B cell (primary cell): ENCODE measurements around the gene SLC2A4. TPM values are rescaled to one million over a fixed set of nuclear protein-coding genes. Genes with fewer than 3 reads are reported as not detected.
A peak's percentile ranks its signal among the peaks of the same experiment; 100 is the strongest.

Experiments used
- ATAC-seq: fragments of 200-7000 bp; cut with Tn5 transposase; one replicate; pipeline ENCODE4 v1.10.0; 2021; ENCODE audit warnings: low read depth, mild to moderate bottlenecking, moderate number of reproducible peaks, moderate library complexity
- CTCF ChIA-PET: fragments of 350-600 bp; sonication (Branson Sonifier 250); formaldehyde crosslinking; loops from one replicate; lab custom pipeline; 2021; ENCODE audit warnings: antibody characterized with exemption, inconsistent platforms; lab: Charles Lee
- POLR2A ChIA-PET: fragments of 350-600 bp; sonication (Branson Sonifier 250); formaldehyde crosslinking; loops from one replicate; lab custom pipeline; 2021; ENCODE audit warnings: antibody characterized with exemption; lab: Charles Lee
- DNase-seq: peaks from one replicate; pipeline ENCODE4 v3.0.0; 2013
- H2AFZ ChIP-seq: 2 replicates; pipeline ENCODE4 v1.6.1; 2012; ENCODE audit warnings: mild to moderate bottlenecking, low read depth, low read length; ENCODE audit not compliant: insufficient read depth, poor library complexity, severe bottlenecking
- H3K27ac ChIP-seq, 2 donors: 1 replicate in 1 of 2; 2 replicates in 1 of 2; pipeline ENCODE4 v1.5.1; 2012 to 2013; ENCODE audit warnings: low read length in 2 of 2, mild to moderate bottlenecking in 2 of 2, moderate library complexity in 1 of 2
- H3K27me3 ChIP-seq, 4 experiments: fragments of 200-600 bp in 1 of 4; sonication (generic) in 1 of 4; replicated peaks in 1 of 4; 1 replicate in 2 of 4; 2 replicates in 2 of 4; pipeline versions ENCODE4 v1.6.1 to v1.7.0; 2013 to 2016; ENCODE audit warnings: low read length in 3 of 4, mild to moderate bottlenecking in 2 of 4, mixed read lengths in 1 of 4, moderate library complexity in 1 of 4; ENCODE audit not compliant: insufficient read depth in 4 of 4, control insufficient read depth in 3 of 4; ENCODE audit errors: control extremely low read depth in 1 of 4
- H3K36me3 ChIP-seq, 2 experiments: replicated peaks in 1 of 2; 1 replicate in 1 of 2; 2 replicates in 1 of 2; pipeline versions ENCODE4 v1.6.1 to v1.7.1; 2013; ENCODE audit warnings: low read length in 1 of 2; ENCODE audit not compliant: insufficient read depth in 2 of 2, control insufficient read depth in 1 of 2; ENCODE audit errors: control extremely low read depth in 1 of 2, extremely low read depth in 1 of 2
- H3K4me1 ChIP-seq, 2 donors: fragments of 200-600 bp in 1 of 2; sonication (generic) in 1 of 2; 1 replicate in 1 of 2; 2 replicates in 1 of 2; pipeline versions ENCODE4 v1.5.1 to v1.6.1; 2013 to 2017; ENCODE audit warnings: low read length in 2 of 2; ENCODE audit not compliant: control insufficient read depth in 2 of 2, insufficient read depth in 2 of 2
- H3K4me2 ChIP-seq: replicated peaks from 2 replicates; pipeline ENCODE3; 2012; ENCODE audit warnings: mild to moderate bottlenecking, low read depth, low read length; ENCODE audit not compliant: poor library complexity, severe bottlenecking
- H3K4me3 ChIP-seq, 5 experiments: fragments of 200-600 bp in 1 of 5; sonication (generic) in 1 of 5; 1 replicate in 3 of 5; 2 replicates in 2 of 5; pipeline versions ENCODE4 v1.5.1 to v1.7.0; 2011 to 2016; ENCODE audit warnings: low read length in 4 of 5, mild to moderate bottlenecking in 4 of 5, low read depth in 2 of 5, control low read depth in 1 of 5, moderate library complexity in 1 of 5; ENCODE audit not compliant: insufficient read depth in 1 of 5; ENCODE audit errors: control extremely low read depth in 1 of 5, extremely low read depth in 1 of 5
- H3K79me2 ChIP-seq: fragments of 200-600 bp; sonication (generic); one replicate; pipeline ENCODE4 v1.6.0; 2016; ENCODE audit warnings: low read length; ENCODE audit not compliant: control insufficient read depth, insufficient read depth
- H3K9ac ChIP-seq: fragments of 200-600 bp; sonication (generic); 2 replicates; pipeline ENCODE4 v1.6.1; 2017; ENCODE audit warnings: mild to moderate bottlenecking, low read length, moderate library complexity
- H3K9me3 ChIP-seq, 3 donors: one replicate each; pipeline versions ENCODE4 v1.6.1 to v1.7.1; 2013; ENCODE audit warnings: low read length in 2 of 3; ENCODE audit not compliant: control insufficient read depth in 2 of 3, insufficient read depth in 1 of 3; ENCODE audit errors: control extremely low read depth in 1 of 3
- H4K20me1 ChIP-seq: 2 replicates; pipeline ENCODE4 v1.6.0; 2012; ENCODE audit warnings: mild to moderate bottlenecking, low read length; ENCODE audit not compliant: insufficient read depth, control insufficient read depth, poor library complexity, severe bottlenecking
- H3K27ac Mint-ChIP-seq: one replicate; pipeline ENCODE4 v1.8.0; 2021; ENCODE audit warnings: mixed read lengths
- H3K27me3 Mint-ChIP-seq: one replicate; pipeline ENCODE4 v1.8.0; 2021; ENCODE audit warnings: mixed read lengths
- H3K4me1 Mint-ChIP-seq: one replicate; pipeline ENCODE4 v1.8.0; 2021; ENCODE audit warnings: mixed read lengths
- H3K4me3 Mint-ChIP-seq: one replicate; pipeline ENCODE4 v1.8.0; 2021; ENCODE audit warnings: mixed read lengths
- H3K9me3 Mint-ChIP-seq: one replicate; pipeline ENCODE4 v1.8.0; 2022; ENCODE audit warnings: mixed read lengths; ENCODE audit not compliant: insufficient read depth
- CTCF ChIP-seq: fragments of 200-600 bp; IDR thresholded peaks from one replicate; pipeline ENCODE4 v1.8.0; 2022; ENCODE audit warnings: antibody characterized with exemption, mild to moderate bottlenecking
- EZH2 ChIP-seq: IDR thresholded peaks from 2 replicates; pipeline ENCODE4 v1.6.1; 2012; ENCODE audit warnings: borderline replicate concordance, low read depth, mild to moderate bottlenecking, moderate library complexity, low read length; ENCODE audit not compliant: insufficient read depth, poor library complexity, severe bottlenecking
- WGBS: methylation state at CpG from one replicate; pipeline ENCODE4 v1.1.5; 2013; ENCODE audit warnings: missing lambda C conversion rate; ENCODE audit not compliant: insufficient coverage; 5-methylcytosine and 5-hydroxymethylcytosine counted together
- intact Hi-C: fragments of 100-400 bp; cut with micrococcal nuclease; formaldehyde crosslinking; loops from one replicate; pipeline ENCODE4 v1.10.0; 2022
- polyA plus RNA-seq: library from polyadenylated mRNA; depleted of rRNA; stranded (reverse); fragments of >200 nt; gene quantifications from 2 replicates; pipeline ENCODE4 v1.2.3, GENCODE V29; 2012
- total RNA-seq, 2 donors: library from RNA; stranded (reverse); fragments of 120-200 nt in 1 of 2; gene quantifications; 1 replicate in 1 of 2; 2 replicates in 1 of 2; pipeline versions ENCODE4 v1.2.3 to v1.2.4, GENCODE V29; 2013 to 2022

Gene SLC2A4
- total and polyA plus RNA-seq, 2 donors (not counting 1 experiment from before 2014, with no cell fraction given), result not detected

GRCh38 chr17:7249830-7250229 lies 31.7 kb upstream of the SLC2A4 start:
- Histone ChIP-seq H3K36me3 (peaks cover 11 to 31% of the 10 kb centered on the region in 2 experiments), H3K9me3 (no peaks in the 10 kb centered on the region), H3K4me3 (peak overlapping the region; percentile 39 to 90 (median 78)), H4K20me1 (peaks cover 18% of the 10 kb centered on the region), H3K4me2 (peak overlapping the region; percentile 99), H3K79me2 (peaks cover 64% of the 10 kb centered on the region), H3K9ac (peak overlapping the region; percentile 94), H2AFZ (no peak overlapping the region), H3K4me1 (peaks cover 30 to 33% of the 10 kb centered on the region in 2 donors), H3K27ac (peak overlapping the region; percentile 13 to 100), H3K27me3 (no peaks in the 10 kb centered on the region)
- no peaks in the 10 kb centered on the region for H3K9me3 Mint-ChIP-seq
- peak; percentile 53 for DNase-seq
- H3K27me3 Mint-ChIP-seq, result no peaks in the 10 kb centered on the region
- no peak for TF ChIP-seq EZH2
- no peak for TF ChIP-seq CTCF
- H3K4me1 Mint-ChIP-seq, result peaks cover 44% of the 10 kb centered on the region
- peak overlapping the region; percentile 94 for H3K4me3 Mint-ChIP-seq
- POLR2A ChIA-PET, result interaction anchor here (1.1 to 3.6 kb wide), 3 partner anchors 11 to 30 kb away, joined by 3 to 26 read pairs (median 7); partner anchors contain the start of genes ACADVL, DLG4, DVL2 and PHF23
- WGBS, result 50% methylated on average over 5 of the region's 7 CpGs
- no peak for ATAC-seq
- H3K27ac Mint-ChIP-seq, result peak overlapping the region; percentile 94
- intact Hi-C loops, result loop anchor here (5.0 kb wide), 2 partner anchors 437 to 607 kb away; partner anchors contain the start of genes CYB5D1, NAA38, TMEM88 and TP53
- CTCF ChIA-PET, result interaction anchor here (1.0 to 1.3 kb wide), 2 partner anchors 9 to 44 kb away, joined by 3 to 4 read pairs; no protein-coding TSS in a partner anchor
